SW480 (cell line): Measurements from ENCODE around the gene SLC9B1.
"Not testable (repeated sequence)": the region's sequence is repeated elsewhere in the genome, so short reads cannot be mapped to it uniquely, and the experiment has no call there.

Experiments used
- DNase-seq: peaks from one replicate; pipeline ENCODE4 v3.0.0-alpha.2; 2016; ENCODE audit warnings: low spot score

The SLC9B1 gene

GRCh38 chr4:102878349-102878748 lies 141.2 kb downstream of the SLC9B1 start:
- DNase-seq, result not testable (repeated sequence)

- not testable (repeated sequence) for DNase-seq
These were observed 141.9 kb downstream of the SLC9B1 start for GRCh38 chr4:102877477-102878106.

GRCh38 chr4:102871772-102872171 lies 147.7 kb downstream of the SLC9B1 start:
- DNase-seq, result no peak

- DNase-seq, result peak; percentile 1
These were observed 149.8 kb downstream of the SLC9B1 start for GRCh38 chr4:102869569-102870197.

- DNase-seq, result peak; percentile 88
These were observed 150.5 kb downstream of the SLC9B1 start, which contains the start of gene CISD2 for GRCh38 chr4:102868781-102869568. Gene CISD2, plus strand, starts transcription at chr4:102868992. Its CDS starts 93 bp downstream, at chr4:102869085.

GRCh38 chr4:102868153-102868780 lies 151.2 kb downstream of the SLC9B1 start:
- DNase-seq, result peak; percentile 1

GRCh38 chr4:102867278-102868152 lies 152.0 kb downstream of the SLC9B1 start:
- DNase-seq, result no peak

GRCh38 chr4:102865327-102865726 lies 154.2 kb downstream of the SLC9B1 start:
- not testable (repeated sequence) for DNase-seq

GRCh38 chr4:102862747-102863146 lies 156.8 kb downstream of the SLC9B1 start:
- no peak for DNase-seq

GRCh38 chr4:102862016-102862415 lies 157.5 kb downstream of the SLC9B1 start:
- DNase-seq, result no peak

- no peak for DNase-seq
These were observed 158.7 kb downstream of the SLC9B1 start for GRCh38 chr4:102860611-102861324.

- no peak for DNase-seq
These were observed 160.6 kb downstream of the SLC9B1 start for GRCh38 chr4:102858828-102859464.
